Measurements from ENCODE around the gene CDH4. TPM values are rescaled to one million over a fixed set of nuclear protein-coding genes. Genes with fewer than 3 reads are reported as not detected.
A peak's percentile ranks its signal among the peaks of the same experiment; 100 is the strongest.

CDH4 gene
- total RNA-seq, 4 donors from 2014 or later, result 0.71 to 4.2 (median 2.9) TPM

GRCh38 chr20:61459705-61460104 lies 207.6 kb downstream of the CDH4 start:
- intact Hi-C loops (cut with DNase I; ENCODE audit: low total_unique reads), result no loop called here
- TF ChIP-seq CTCF (IDR thresholded peaks at IDR 0.05), result no peak
- no peak for TF ChIP-seq POLR2A (IDR thresholded peaks at IDR 0.05)
- DNase-seq (ENCODE audit: low spot score in 2 of 2), result peak in 1 of 2 donors; percentile 37
- 82 to 84% methylated on average over 7 of the region's 7 CpGs for WGBS, 2 donors
- H3K4me3 ChIP-seq (ENCODE audit: low read depth, poor library complexity, severe bottlenecking), result no peak overlapping the region

- peak in 1 of 2 donors; percentile 50 for DNase-seq (ENCODE audit: low spot score in 2 of 2)
- WGBS, 2 donors, result 75 to 88% methylated on average over 11 of the region's 11 CpGs
- TF ChIP-seq CTCF (IDR thresholded peaks at IDR 0.05) (no peak), POLR2A (IDR thresholded peaks at IDR 0.05) (no peak)
- no peak overlapping the region for H3K4me3 ChIP-seq (ENCODE audit: low read depth, poor library complexity, severe bottlenecking)
- intact Hi-C loops (cut with DNase I; ENCODE audit: low total_unique reads), result no loop called here
Measured at GRCh38 chr20:61460261-61461052, 208.4 kb downstream of the CDH4 start.

- TF ChIP-seq POLR2A (IDR thresholded peaks at IDR 0.05) (no peak), CTCF (IDR thresholded peaks at IDR 0.05) (no peak)
- intact Hi-C loops (cut with DNase I; ENCODE audit: low total_unique reads), result no loop called here
- peak in 1 of 2 donors; percentile 39 for DNase-seq (ENCODE audit: low spot score in 2 of 2)
- H3K4me3 ChIP-seq (ENCODE audit: low read depth, poor library complexity, severe bottlenecking), result no peak overlapping the region
- WGBS, 2 donors, result 78 to 82% methylated on average over 12 of the region's 12 CpGs
Measured at GRCh38 chr20:61461461-61461860, 209.4 kb downstream of the CDH4 start.

GRCh38 chr20:61464307-61465303 lies 212.5 kb downstream of the CDH4 start:
- intact Hi-C loops (cut with DNase I; ENCODE audit: low total_unique reads), result no loop called here
- no peak overlapping the region for H3K4me3 ChIP-seq (ENCODE audit: low read depth, poor library complexity, severe bottlenecking)
- 84 to 87% methylated on average over 9 of the region's 9 CpGs for WGBS, 2 donors
- peak in 1 of 2 donors; percentile 70 for DNase-seq (ENCODE audit: low spot score in 2 of 2)
- no peak for TF ChIP-seq POLR2A (IDR thresholded peaks at IDR 0.05)
- TF ChIP-seq CTCF (IDR thresholded peaks at IDR 0.05), result no peak

GRCh38 chr20:61475729-61476128 lies 223.7 kb downstream of the CDH4 start:
- no peak overlapping the region for H3K4me3 ChIP-seq (ENCODE audit: low read depth, poor library complexity, severe bottlenecking)
- WGBS, 2 donors, result 74 to 81% methylated on average over 7 of the region's 7 CpGs
- intact Hi-C loops (cut with DNase I; ENCODE audit: low total_unique reads), result no loop called here
- DNase-seq (ENCODE audit: low spot score in 2 of 2), result peak in 1 of 2 donors; percentile 56
- TF ChIP-seq CTCF (IDR thresholded peaks at IDR 0.05) (no peak), POLR2A (IDR thresholded peaks at IDR 0.05) (no peak)
